Trophoblast cell (in vitro differentiated cells and primary cell): ENCODE measurements around the gene SURF2.

Experiments used
- DNase-seq, 2 donors: peaks; one replicate each; pipeline ENCODE4 v3.0.0-alpha.2; 2016
- H2AFZ ChIP-seq: 2 replicates; pipeline ENCODE4 v1.6.1; 2013; ENCODE audit warnings: low read length, moderate library complexity, mild to moderate bottlenecking; ENCODE audit not compliant: insufficient read depth, poor library complexity
- H2AK5ac ChIP-seq: 2 replicates; pipeline ENCODE4 v1.6.1; 2013; ENCODE audit warnings: mild to moderate bottlenecking, low read length
- H2BK120ac ChIP-seq: 2 replicates; pipeline ENCODE4 v1.6.1; 2013; ENCODE audit warnings: low read length, mild to moderate bottlenecking, moderate library complexity; ENCODE audit not compliant: insufficient read depth, poor library complexity
- H2BK12ac ChIP-seq: 2 replicates; pipeline ENCODE4 v1.6.1; 2013; ENCODE audit warnings: mild to moderate bottlenecking, low read length, moderate library complexity
- H2BK5ac ChIP-seq: 2 replicates; pipeline ENCODE4 v1.6.1; 2013; ENCODE audit warnings: low read length, low read depth, moderate library complexity, mild to moderate bottlenecking; ENCODE audit not compliant: poor library complexity
- H3K14ac ChIP-seq: 2 replicates; pipeline ENCODE4 v1.6.1; 2013; ENCODE audit warnings: mild to moderate bottlenecking, low read length
- H3K18ac ChIP-seq: 2 replicates; pipeline ENCODE4 v1.6.1; 2013; ENCODE audit warnings: mild to moderate bottlenecking, low read length
- H3K23ac ChIP-seq: 2 replicates; pipeline ENCODE4 v1.6.1; 2013; ENCODE audit warnings: low read length
- H3K27ac ChIP-seq: 2 replicates; pipeline ENCODE4 v1.5.1; 2013; ENCODE audit warnings: low read depth, mild to moderate bottlenecking, inconsistent platforms, low read length, moderate library complexity
- H3K27me3 ChIP-seq: 2 replicates; pipeline ENCODE4 v1.6.1; 2013; ENCODE audit warnings: inconsistent platforms, mild to moderate bottlenecking, low read length, moderate library complexity; ENCODE audit not compliant: insufficient read depth
- H3K36me3 ChIP-seq, 2 experiments: 1 replicate in 1 of 2; 2 replicates in 1 of 2; pipeline ENCODE4 v1.6.1; 2013; ENCODE audit warnings: low read length in 2 of 2, mild to moderate bottlenecking in 2 of 2, moderate library complexity in 1 of 2; ENCODE audit not compliant: insufficient read depth in 2 of 2, control insufficient read depth in 1 of 2
- H3K4ac ChIP-seq: 2 replicates; pipeline ENCODE4 v1.6.1; 2013; ENCODE audit warnings: low read depth, mild to moderate bottlenecking, low read length, moderate library complexity
- H3K4me1 ChIP-seq, 2 experiments: 1 replicate in 1 of 2; 2 replicates in 1 of 2; pipeline ENCODE4 v1.6.1; 2013; ENCODE audit warnings: low read length in 2 of 2, mild to moderate bottlenecking in 2 of 2, moderate library complexity in 1 of 2; ENCODE audit not compliant: insufficient read depth in 2 of 2, control insufficient read depth in 1 of 2
- H3K4me2 ChIP-seq: 2 replicates; pipeline ENCODE4 v1.6.1; 2013; ENCODE audit warnings: inconsistent platforms, mild to moderate bottlenecking, low read length, moderate library complexity
- H3K4me3 ChIP-seq: 2 replicates; pipeline ENCODE4 v1.5.1; 2013; ENCODE audit warnings: mild to moderate bottlenecking, low read depth, low read length, inconsistent platforms
- H3K79me1 ChIP-seq: one replicate; pipeline ENCODE4 v1.6.1; 2013; ENCODE audit warnings: low read length
- H3K79me2 ChIP-seq: 2 replicates; pipeline ENCODE4 v1.6.1; 2013; ENCODE audit warnings: low read length, mild to moderate bottlenecking; ENCODE audit not compliant: control insufficient read depth, insufficient read depth, poor library complexity
- H3K9ac ChIP-seq: 2 replicates; pipeline ENCODE4 v1.6.1; 2013; ENCODE audit warnings: mild to moderate bottlenecking, low read length
- H3K9me3 ChIP-seq: 2 replicates; pipeline ENCODE4 v1.6.1; 2013; ENCODE audit warnings: low read depth, mild to moderate bottlenecking, control low read depth, inconsistent platforms, low read length; ENCODE audit not compliant: insufficient read depth
- H4K12ac ChIP-seq: 2 replicates; pipeline ENCODE4 v1.6.1; 2013; ENCODE audit warnings: low read depth, mild to moderate bottlenecking, low read length, moderate library complexity
- H4K8ac ChIP-seq: 2 replicates; pipeline ENCODE4 v1.6.1; 2013; ENCODE audit warnings: low read depth, mild to moderate bottlenecking, low read length, moderate library complexity
- H4K91ac ChIP-seq: one replicate; pipeline ENCODE4 v1.6.1; 2013; ENCODE audit warnings: low read depth, mild to moderate bottlenecking, low read length, moderate library complexity
- WGBS: extraction: QIAGEN DNeasy Blood & Tissue Kit; methylation state at CpG from one replicate; pipeline ENCODE4 v1.1.7; 2013; ENCODE audit warnings: missing lambda C conversion rate; ENCODE audit not compliant: insufficient read length, insufficient coverage; ENCODE audit errors: extremely low coverage; 5-methylcytosine and 5-hydroxymethylcytosine counted together

Gene SURF2

GRCh38 chr9:133401588-133401987, 45.2 kb downstream of the SURF2 start:
- no peak for DNase-seq
- Histone ChIP-seq H3K9ac (no peak overlapping the region), H2BK12ac (no peak overlapping the region), H2AFZ (no peak overlapping the region), H3K9me3 (no peaks in the 10 kb centered on the region), H3K4me2 (no peak overlapping the region), H3K4me3 (no peak overlapping the region), H3K18ac (no peak overlapping the region), H3K36me3 (peaks cover 35 to 42% of the 10 kb centered on the region in 2 experiments), H4K8ac (no peak overlapping the region), H3K14ac (no peak overlapping the region), H2BK5ac (no peak overlapping the region), H3K4me1 (no peaks in the 10 kb centered on the region), H2BK120ac (no peak overlapping the region), H3K4ac (no peak overlapping the region), H3K27ac (no peak overlapping the region), H3K23ac (no peak overlapping the region), H2AK5ac (no peak overlapping the region), H3K27me3 (no peaks in the 10 kb centered on the region), H3K79me2 (no peaks in the 10 kb centered on the region), H4K91ac (no peak overlapping the region), H3K79me1 (no peaks in the 10 kb centered on the region), H4K12ac (no peak overlapping the region)
- WGBS: no CpG with 5 or more reads among the region's 6 CpGs

- Histone ChIP-seq H3K79me2 (no peaks in the 10 kb centered on the region), H2BK5ac (no peak overlapping the region), H2AFZ (no peak overlapping the region), H3K4me3 (no peak overlapping the region), H2BK120ac (no peak overlapping the region), H3K4me1 (no peaks in the 10 kb centered on the region), H3K4me2 (no peak overlapping the region), H4K8ac (no peak overlapping the region), H3K36me3 (peaks cover 42 to 50% of the 10 kb centered on the region in 2 experiments), H2AK5ac (no peak overlapping the region), H4K12ac (no peak overlapping the region), H3K14ac (no peak overlapping the region), H3K4ac (no peak overlapping the region), H2BK12ac (no peak overlapping the region), H3K9me3 (no peaks in the 10 kb centered on the region), H3K9ac (no peak overlapping the region), H3K18ac (no peak overlapping the region), H3K23ac (no peak overlapping the region), H3K27ac (no peak overlapping the region), H4K91ac (no peak overlapping the region), H3K79me1 (no peaks in the 10 kb centered on the region), H3K27me3 (no peaks in the 10 kb centered on the region)
- no peak for DNase-seq
- no CpG with 5 or more reads among the region's 7 CpGs for WGBS
Observed at GRCh38 chr9:133402689-133403088, 46.3 kb downstream of the SURF2 start.

GRCh38 chr9:133403766-133404453, 47.6 kb downstream of the SURF2 start:
- Histone ChIP-seq H3K9me3 (no peaks in the 10 kb centered on the region), H3K27ac (no peak overlapping the region), H3K23ac (no peak overlapping the region), H3K4ac (no peak overlapping the region), H2BK12ac (no peak overlapping the region), H3K4me1 (no peaks in the 10 kb centered on the region), H3K36me3 (peaks cover 46 to 56% of the 10 kb centered on the region in 2 experiments), H3K4me2 (no peak overlapping the region), H3K79me1 (no peaks in the 10 kb centered on the region), H3K14ac (no peak overlapping the region), H4K8ac (no peak overlapping the region), H4K12ac (no peak overlapping the region), H2AFZ (no peak overlapping the region), H3K27me3 (no peaks in the 10 kb centered on the region), H2BK120ac (no peak overlapping the region), H2BK5ac (no peak overlapping the region), H3K4me3 (no peak overlapping the region), H3K79me2 (no peaks in the 10 kb centered on the region), H2AK5ac (no peak overlapping the region), H3K18ac (no peak overlapping the region), H3K9ac (no peak overlapping the region), H4K91ac (no peak overlapping the region)
- WGBS: no CpG with 5 or more reads among the region's 16 CpGs
- peak in 1 of 2 donors; percentile 51 for DNase-seq

GRCh38 chr9:133404454-133405002, 48.2 kb downstream of the SURF2 start:
- no peak for DNase-seq
- Histone ChIP-seq H2BK12ac (no peak overlapping the region), H3K4me2 (no peak overlapping the region), H2BK5ac (no peak overlapping the region), H3K14ac (no peak overlapping the region), H3K23ac (no peak overlapping the region), H4K91ac (no peak overlapping the region), H3K27ac (no peak overlapping the region), H3K4me3 (no peak overlapping the region), H4K12ac (no peak overlapping the region), H2AFZ (no peak overlapping the region), H3K79me1 (no peaks in the 10 kb centered on the region), H3K27me3 (no peaks in the 10 kb centered on the region), H3K79me2 (no peaks in the 10 kb centered on the region), H3K18ac (no peak overlapping the region), H3K4me1 (no peaks in the 10 kb centered on the region), H3K9me3 (no peaks in the 10 kb centered on the region), H3K4ac (no peak overlapping the region), H2AK5ac (no peak overlapping the region), H2BK120ac (no peak overlapping the region), H4K8ac (no peak overlapping the region), H3K36me3 (peaks cover 48 to 56% of the 10 kb centered on the region in 2 experiments), H3K9ac (no peak overlapping the region)
- no CpG with 5 or more reads among the region's 12 CpGs for WGBS
